Neuronal stem cell (in vitro differentiated cells): ENCODE measurements around the gene MEGF6.
A peak's percentile ranks its signal among the peaks of the same experiment; 100 is the strongest.

Experiments used
- DNase-seq: peaks from one replicate; pipeline ENCODE4 v3.0.0-alpha.2; 2013; ENCODE audit warnings: low spot score
- H2AFZ ChIP-seq: one replicate; pipeline ENCODE4 v1.6.1; 2013; ENCODE audit warnings: mild to moderate bottlenecking, low read length, inconsistent platforms
- H2AK5ac ChIP-seq: 2 replicates; pipeline ENCODE4 v1.6.1; 2013; ENCODE audit warnings: low read depth, mild to moderate bottlenecking, inconsistent platforms, low read length, moderate library complexity, mixed read lengths
- H2BK120ac ChIP-seq: 2 replicates; pipeline ENCODE4 v1.6.1; 2013; ENCODE audit warnings: low read depth, mild to moderate bottlenecking, inconsistent platforms, low read length, moderate library complexity, mixed read lengths
- H2BK12ac ChIP-seq: one replicate; pipeline ENCODE4 v1.6.1; 2013; ENCODE audit warnings: low read length, inconsistent platforms
- H2BK15ac ChIP-seq: 2 replicates; pipeline ENCODE4 v1.6.1; 2013; ENCODE audit warnings: mild to moderate bottlenecking, low read length, inconsistent platforms, mixed read lengths
- H2BK5ac ChIP-seq: one replicate; pipeline ENCODE4 v1.6.1; 2013; ENCODE audit warnings: inconsistent platforms, mild to moderate bottlenecking, low read length, moderate library complexity
- H3K14ac ChIP-seq: one replicate; pipeline ENCODE4 v1.6.1; 2013; ENCODE audit warnings: low read length, inconsistent platforms
- H3K18ac ChIP-seq: 2 replicates; pipeline ENCODE4 v1.6.1; 2013; ENCODE audit warnings: low read length, inconsistent platforms
- H3K23ac ChIP-seq: 2 replicates; pipeline ENCODE4 v1.6.1; 2013; ENCODE audit warnings: low read depth, mild to moderate bottlenecking, mixed read lengths, low read length, inconsistent platforms; ENCODE audit not compliant: poor library complexity
- H3K27ac ChIP-seq: replicated peaks from 3 replicates; pipeline ENCODE4 v1.5.1; 2013; ENCODE audit warnings: low read length, inconsistent platforms
- H3K27me3 ChIP-seq, 3 experiments: 2 replicates each; pipeline ENCODE4 v1.6.1; 2013; ENCODE audit warnings: low read length in 3 of 3, mild to moderate bottlenecking in 2 of 3, inconsistent platforms in 1 of 3, low read depth in 1 of 3, mixed read lengths in 1 of 3, moderate library complexity in 1 of 3; ENCODE audit not compliant: control insufficient read depth in 3 of 3, insufficient read depth in 3 of 3
- H3K36me3 ChIP-seq, 2 donors: replicated peaks in 1 of 2; 2 replicates each; pipeline ENCODE4 v1.6.1; 2013; ENCODE audit warnings: low read length in 2 of 2; ENCODE audit not compliant: control insufficient read depth in 2 of 2, insufficient read depth in 2 of 2
- H3K4ac ChIP-seq: 2 replicates; pipeline ENCODE4 v1.6.1; 2013; ENCODE audit warnings: inconsistent platforms, mild to moderate bottlenecking, low read length, moderate library complexity
- H3K4me1 ChIP-seq, 2 donors: 1 replicate in 1 of 2; 2 replicates in 1 of 2; pipeline ENCODE4 v1.6.1; 2013; ENCODE audit warnings: low read length in 2 of 2, low read depth in 1 of 2; ENCODE audit not compliant: control insufficient read depth in 2 of 2, insufficient read depth in 1 of 2
- H3K4me2 ChIP-seq: one replicate; pipeline ENCODE4 v1.6.1; 2013; ENCODE audit warnings: mild to moderate bottlenecking, low read length, inconsistent platforms; ENCODE audit not compliant: insufficient read depth, poor library complexity, severe bottlenecking
- H3K4me3 ChIP-seq, 2 donors: 2 replicates each; pipeline ENCODE4 v1.5.1; 2013; ENCODE audit warnings: low read length in 2 of 2, mild to moderate bottlenecking in 2 of 2, inconsistent platforms in 1 of 2, moderate library complexity in 1 of 2
- H3K79me1 ChIP-seq: one replicate; pipeline ENCODE4 v1.6.1; 2013; ENCODE audit warnings: low read depth, mild to moderate bottlenecking, inconsistent platforms, low read length, moderate library complexity
- H3K9ac ChIP-seq: one replicate; pipeline ENCODE4 v1.6.1; 2013; ENCODE audit warnings: mild to moderate bottlenecking, low read depth, low read length, inconsistent platforms; ENCODE audit not compliant: poor library complexity
- H3K9me3 ChIP-seq, 2 donors: replicated peaks in 1 of 2; 2 replicates each; pipeline versions ENCODE3 to v1.6.1; 2013; ENCODE audit warnings: low read length in 2 of 2, mild to moderate bottlenecking in 2 of 2, inconsistent platforms in 1 of 2, low read depth in 1 of 2, mixed read lengths in 1 of 2, moderate library complexity in 1 of 2; ENCODE audit not compliant: control insufficient read depth in 2 of 2, insufficient read depth in 1 of 2
- H4K8ac ChIP-seq: one replicate; pipeline ENCODE4 v1.6.1; 2013; ENCODE audit warnings: low read depth, mild to moderate bottlenecking, inconsistent platforms, low read length, moderate library complexity
- H4K91ac ChIP-seq: one replicate; pipeline ENCODE4 v1.6.1; 2013; ENCODE audit warnings: low read length, low read depth, mild to moderate bottlenecking, inconsistent platforms; ENCODE audit not compliant: poor library complexity
- WGBS, 2 donors: extraction: QIAGEN DNeasy Blood & Tissue Kit; methylation state at CpG; one replicate each; pipeline ENCODE4 v1.1.7; 2013; ENCODE audit warnings: missing lambda C conversion rate in 2 of 2, mixed read lengths in 1 of 2; ENCODE audit not compliant: insufficient read length in 2 of 2, insufficient replicate concordance in 1 of 2; ENCODE audit errors: extremely low coverage in 2 of 2; 5-methylcytosine and 5-hydroxymethylcytosine counted together

The MEGF6 gene

DNA sequence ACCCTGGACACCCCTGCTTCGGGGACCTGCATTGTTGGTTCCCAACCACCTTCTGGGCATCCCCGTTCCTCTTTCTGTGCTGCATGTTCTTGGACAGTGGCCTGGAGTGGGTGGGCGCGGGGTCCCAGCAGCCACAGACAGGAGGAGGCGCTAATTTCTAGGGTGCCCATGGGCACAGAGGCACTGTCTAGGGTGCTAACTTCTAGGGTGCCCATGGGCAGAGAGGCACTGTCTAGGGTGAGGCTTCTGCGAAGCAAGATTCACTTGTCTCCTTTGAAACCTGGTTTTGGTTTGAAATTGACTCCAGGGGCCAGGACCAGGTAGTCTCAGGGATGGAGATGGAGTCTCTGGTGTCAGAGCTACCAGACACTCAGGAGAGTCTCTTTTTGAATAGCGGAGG lies 815 bp upstream of the MEGF6 start:
- H3K4me2 ChIP-seq, result peak overlapping the region; percentile 69
- peaks cover 50 to 52% of the 10 kb centered on the region in 2 donors for H3K4me1 ChIP-seq
- H3K79me1 ChIP-seq, result peaks cover 22% of the 10 kb centered on the region
- H3K27me3 ChIP-seq, result peaks cover 0 to 35% (median 12%) of the 10 kb centered on the region in 3 experiments
- no peak overlapping the region for H3K27ac ChIP-seq
- no peak overlapping the region for H4K91ac ChIP-seq
- peak overlapping the region; percentile 7 for H2BK12ac ChIP-seq
- H3K9ac ChIP-seq, result peak overlapping the region; percentile 14
- no peak overlapping the region for H3K14ac ChIP-seq
- H3K9me3 ChIP-seq, result no peaks in the 10 kb centered on the region
- peak overlapping the region; percentile 86 for H3K18ac ChIP-seq
- peak overlapping the region; percentile 70 for H2BK5ac ChIP-seq
- no peak overlapping the region for H2BK120ac ChIP-seq
- no peak for DNase-seq
- H4K8ac ChIP-seq, result no peak overlapping the region
- no peaks in the 10 kb centered on the region for H3K36me3 ChIP-seq
- H2AK5ac ChIP-seq, result peak overlapping the region; percentile 85
- H2BK15ac ChIP-seq, result peak overlapping the region; percentile 13
- H2AFZ ChIP-seq, result peak overlapping the region; percentile 73
- no peak overlapping the region for H3K4me3 ChIP-seq
- no peak overlapping the region for H3K4ac ChIP-seq
- H3K23ac ChIP-seq, result peak overlapping the region; percentile 12
- no CpG with 5 or more reads among the region's 7 CpGs for WGBS, 2 donors

DNA sequence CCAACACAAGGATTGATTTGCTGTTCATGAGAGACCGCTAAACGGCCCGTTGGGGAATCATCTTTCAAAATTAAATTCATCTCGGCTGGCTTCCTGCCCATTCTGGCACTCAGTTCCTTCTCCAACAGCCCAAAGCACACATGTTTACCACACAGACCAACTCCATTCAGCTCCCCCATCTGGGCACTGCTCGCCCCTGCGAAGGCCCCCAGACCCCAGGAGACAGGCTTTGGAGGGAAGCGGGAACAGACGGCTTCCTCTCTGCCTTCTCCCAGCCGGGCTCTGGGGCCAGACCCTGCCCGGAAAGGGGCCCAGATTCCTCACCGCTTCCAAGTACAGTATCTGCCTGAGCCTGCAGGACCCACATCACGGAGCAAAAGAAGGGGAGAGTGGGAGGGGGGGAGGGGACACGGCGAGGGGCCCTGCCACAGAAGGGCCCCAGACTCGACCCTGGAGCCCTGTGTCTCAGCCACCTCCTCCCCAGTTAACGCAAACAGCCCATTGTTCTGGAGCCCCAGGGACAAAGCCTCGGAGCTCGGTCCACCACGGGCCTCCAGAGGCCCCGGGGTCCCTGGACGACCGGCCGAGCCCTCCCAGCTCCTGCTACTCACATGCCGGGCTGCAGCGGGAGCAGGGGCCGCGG lies 660 bp downstream of the MEGF6 start:
- Histone ChIP-seq H4K91ac (no peak overlapping the region), H3K36me3 (no peaks in the 10 kb centered on the region), H3K14ac (peak overlapping the region; percentile 79), H2BK15ac (peak overlapping the region; percentile 94), H2AK5ac (peak overlapping the region; percentile 91), H3K27me3 (peaks cover 0 to 25% (median 12%) of the 10 kb centered on the region in 3 experiments), H2BK5ac (no peak overlapping the region), H3K9me3 (no peaks in the 10 kb centered on the region), H2BK120ac (peak overlapping the region; percentile 27), H3K4me2 (peak overlapping the region; percentile 90), H3K18ac (peak overlapping the region; percentile 96), H3K4me3 (peak overlapping the region; percentile 56 to 92), H3K79me1 (peaks cover 25% of the 10 kb centered on the region), H3K9ac (peak overlapping the region; percentile 99), H2BK12ac (peak overlapping the region; percentile 63), H4K8ac (no peak overlapping the region), H3K4ac (no peak overlapping the region), H2AFZ (peak overlapping the region; percentile 78), H3K27ac (no peak overlapping the region), H3K4me1 (peaks cover 50 to 57% of the 10 kb centered on the region in 2 donors), H3K23ac (peak overlapping the region; percentile 77)
- DNase-seq, result no peak
- WGBS, 2 donors, result no CpG with 5 or more reads among the region's 27 CpGs

DNA sequence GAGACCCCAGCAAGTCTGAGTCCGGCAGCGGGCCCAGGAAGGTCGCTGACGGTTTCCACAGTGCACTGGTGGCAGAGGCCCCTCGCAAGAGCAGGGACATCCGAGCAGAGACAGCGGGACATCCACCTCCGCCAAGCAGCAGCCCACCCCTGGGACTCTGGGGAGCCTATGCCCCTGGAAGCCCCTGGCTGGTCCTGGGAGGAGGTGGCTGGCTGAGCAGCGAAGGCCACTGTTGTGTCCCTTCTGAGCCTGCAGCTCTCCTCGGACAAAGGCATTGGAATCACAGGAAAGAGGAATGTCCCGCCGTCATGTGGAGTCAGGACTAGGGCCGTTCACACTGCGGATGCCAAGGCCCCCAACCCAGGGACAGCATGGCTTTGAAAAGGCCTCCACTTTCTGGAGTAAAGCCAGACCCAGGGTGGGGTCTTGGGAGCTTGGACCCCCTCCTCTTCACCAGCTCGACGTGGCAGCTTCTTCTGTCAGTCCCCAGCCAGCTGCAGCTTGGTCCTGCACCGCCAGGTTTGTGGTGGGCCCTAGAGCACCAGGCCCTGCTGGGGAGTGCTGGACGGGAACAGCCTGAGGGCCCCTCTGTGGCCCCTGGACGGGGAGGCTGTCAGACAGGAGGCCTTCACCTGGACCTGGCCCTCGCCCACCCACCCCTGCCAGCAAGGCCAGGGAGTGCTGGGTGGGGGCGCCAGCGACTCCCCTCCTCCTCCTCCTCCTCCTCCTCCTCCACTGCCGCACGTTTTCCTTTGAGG lies 1.4 kb downstream of the MEGF6 start:
- Histone ChIP-seq H3K79me1 (peaks cover 28% of the 10 kb centered on the region), H3K4me1 (peaks cover 48 to 56% of the 10 kb centered on the region in 2 donors), H2AFZ (peak overlapping the region; percentile 78), H3K18ac (peak overlapping the region; percentile 77), H2BK12ac (peak overlapping the region; percentile 33), H2BK15ac (peak overlapping the region; percentile 94), H3K14ac (peak overlapping the region; percentile 41), H3K9me3 (peaks cover 0 to under 1% of the 10 kb centered on the region in 2 donors), H3K27me3 (peaks cover 0 to 25% (median 12%) of the 10 kb centered on the region in 3 experiments), H3K9ac (peak overlapping the region; percentile 70), H3K4me3 (peak overlapping the region in 1 of 2 donors; percentile 56), H3K4me2 (peak overlapping the region; percentile 90), H4K91ac (peak overlapping the region; percentile 86), H2AK5ac (peak overlapping the region; percentile 91), H3K4ac (no peak overlapping the region), H4K8ac (no peak overlapping the region), H3K23ac (no peak overlapping the region), H3K36me3 (no peaks in the 10 kb centered on the region), H3K27ac (no peak overlapping the region), H2BK120ac (peak overlapping the region; percentile 33), H2BK5ac (peak overlapping the region; percentile 28)
- DNase-seq, result no peak
- WGBS, 2 donors, result no CpG with 5 or more reads among the region's 24 CpGs
